Testis (tissue), 2 donors: ENCODE measurements around the gene MCF2L.

Experiments
- POLR2A ChIP-seq: fragments of 450-650 bp; IDR thresholded peaks from one replicate; pipeline ENCODE4 v1.6.1; 2017; ENCODE audit warnings: antibody characterized with exemption, mild to moderate bottlenecking, moderate library complexity
- TF ChIP-seq, protein P1 (sequence below), 3 experiments: fragments of 450-650 bp in 2 of 3; fragments of 200-600 bp in 1 of 3; sonication (generic) in 1 of 3; IDR thresholded peaks; one replicate each; pipeline ENCODE4 v1.5.1; 2016 to 2019; ENCODE audit warnings: antibody characterized with exemption in 3 of 3, mild to moderate bottlenecking in 2 of 3, moderate library complexity in 1 of 3

DNA sequence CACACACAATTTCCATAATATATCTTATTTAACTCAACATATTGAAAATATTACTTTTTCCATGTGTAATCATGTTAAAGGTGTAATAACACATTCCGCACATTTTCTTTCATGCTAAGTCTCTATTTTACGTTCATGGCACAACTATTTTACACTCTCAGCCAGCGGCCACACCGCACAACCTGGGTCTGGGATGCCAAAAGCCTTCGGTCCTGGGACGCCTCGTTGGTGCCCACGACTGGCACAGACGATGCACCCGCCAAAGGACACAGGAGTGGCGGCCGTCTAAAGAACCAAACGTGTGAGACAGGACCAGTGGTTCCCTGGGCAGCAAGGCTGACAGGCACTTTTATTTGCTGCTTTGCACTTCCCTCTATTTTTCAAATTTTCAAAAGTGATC lies 179.4 kb downstream of the MCF2L start:
- TF ChIP-seq, protein P1, sequence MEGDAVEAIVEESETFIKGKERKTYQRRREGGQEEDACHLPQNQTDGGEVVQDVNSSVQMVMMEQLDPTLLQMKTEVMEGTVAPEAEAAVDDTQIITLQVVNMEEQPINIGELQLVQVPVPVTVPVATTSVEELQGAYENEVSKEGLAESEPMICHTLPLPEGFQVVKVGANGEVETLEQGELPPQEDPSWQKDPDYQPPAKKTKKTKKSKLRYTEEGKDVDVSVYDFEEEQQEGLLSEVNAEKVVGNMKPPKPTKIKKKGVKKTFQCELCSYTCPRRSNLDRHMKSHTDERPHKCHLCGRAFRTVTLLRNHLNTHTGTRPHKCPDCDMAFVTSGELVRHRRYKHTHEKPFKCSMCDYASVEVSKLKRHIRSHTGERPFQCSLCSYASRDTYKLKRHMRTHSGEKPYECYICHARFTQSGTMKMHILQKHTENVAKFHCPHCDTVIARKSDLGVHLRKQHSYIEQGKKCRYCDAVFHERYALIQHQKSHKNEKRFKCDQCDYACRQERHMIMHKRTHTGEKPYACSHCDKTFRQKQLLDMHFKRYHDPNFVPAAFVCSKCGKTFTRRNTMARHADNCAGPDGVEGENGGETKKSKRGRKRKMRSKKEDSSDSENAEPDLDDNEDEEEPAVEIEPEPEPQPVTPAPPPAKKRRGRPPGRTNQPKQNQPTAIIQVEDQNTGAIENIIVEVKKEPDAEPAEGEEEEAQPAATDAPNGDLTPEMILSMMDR (IDR thresholded peaks at IDR 0.05): no peak
- no peak for TF ChIP-seq POLR2A
